Glutamatergic neuron (in vitro differentiated cells): ENCODE data around the gene SPINT2. TPM values are rescaled to one million over a fixed set of nuclear protein-coding genes. Genes with fewer than 3 reads are reported as not detected.

Experiments used
- DNase-seq: peaks from one replicate; pipeline ENCODE4 v3.0.0; 2022
- H3K27ac Mint-ChIP-seq: one replicate; pipeline ENCODE4 v1.8.0; 2020; ENCODE audit warnings: mild to moderate bottlenecking, mixed read lengths, inconsistent platforms; ENCODE audit not compliant: unreplicated experiment
- H3K27me3 Mint-ChIP-seq: one replicate; pipeline ENCODE4 v1.8.0; 2020; ENCODE audit warnings: mild to moderate bottlenecking, moderate library complexity, mixed read lengths, inconsistent platforms; ENCODE audit not compliant: unreplicated experiment
- H3K36me3 Mint-ChIP-seq: one replicate; pipeline ENCODE4 v1.8.0; 2020; ENCODE audit warnings: mild to moderate bottlenecking, mixed read lengths, inconsistent platforms; ENCODE audit not compliant: unreplicated experiment
- H3K4me1 Mint-ChIP-seq: one replicate; pipeline ENCODE4 v1.8.0; 2020; ENCODE audit warnings: mild to moderate bottlenecking, low read depth, mixed read lengths, inconsistent platforms; ENCODE audit not compliant: unreplicated experiment
- H3K4me3 Mint-ChIP-seq: one replicate; pipeline ENCODE4 v1.8.0; 2020; ENCODE audit warnings: mild to moderate bottlenecking, mixed read lengths, inconsistent platforms; ENCODE audit not compliant: unreplicated experiment
- H3K9me3 Mint-ChIP-seq: one replicate; pipeline ENCODE4 v1.8.0; 2020; ENCODE audit warnings: mild to moderate bottlenecking, moderate library complexity, mixed read lengths, inconsistent platforms; ENCODE audit not compliant: unreplicated experiment
- total RNA-seq: library from RNA; stranded (reverse); fragmentation: NEBNext Ultra II Directional; extraction: Animal tissue kit (Norgen Biotek cat#: 25700); gene quantifications from one replicate; pipeline ENCODE4 v1.2.1, GENCODE V29; 2021; ENCODE audit not compliant: unreplicated experiment
- TF ChIP-seq, protein P1 (sequence below): fragments of 200-600 bp; sonication (generic); IDR thresholded peaks from one replicate; pipeline ENCODE4 v1.5.0; 2021; ENCODE audit not compliant: partially characterized antibody, unreplicated experiment

SPINT2 gene
- total RNA-seq, 1 donor from 2014 or later = 78.9 TPM

GRCh38 chr19:38280030-38280921 lies 15.9 kb downstream of the SPINT2 start:
- TF ChIP-seq, protein P1, sequence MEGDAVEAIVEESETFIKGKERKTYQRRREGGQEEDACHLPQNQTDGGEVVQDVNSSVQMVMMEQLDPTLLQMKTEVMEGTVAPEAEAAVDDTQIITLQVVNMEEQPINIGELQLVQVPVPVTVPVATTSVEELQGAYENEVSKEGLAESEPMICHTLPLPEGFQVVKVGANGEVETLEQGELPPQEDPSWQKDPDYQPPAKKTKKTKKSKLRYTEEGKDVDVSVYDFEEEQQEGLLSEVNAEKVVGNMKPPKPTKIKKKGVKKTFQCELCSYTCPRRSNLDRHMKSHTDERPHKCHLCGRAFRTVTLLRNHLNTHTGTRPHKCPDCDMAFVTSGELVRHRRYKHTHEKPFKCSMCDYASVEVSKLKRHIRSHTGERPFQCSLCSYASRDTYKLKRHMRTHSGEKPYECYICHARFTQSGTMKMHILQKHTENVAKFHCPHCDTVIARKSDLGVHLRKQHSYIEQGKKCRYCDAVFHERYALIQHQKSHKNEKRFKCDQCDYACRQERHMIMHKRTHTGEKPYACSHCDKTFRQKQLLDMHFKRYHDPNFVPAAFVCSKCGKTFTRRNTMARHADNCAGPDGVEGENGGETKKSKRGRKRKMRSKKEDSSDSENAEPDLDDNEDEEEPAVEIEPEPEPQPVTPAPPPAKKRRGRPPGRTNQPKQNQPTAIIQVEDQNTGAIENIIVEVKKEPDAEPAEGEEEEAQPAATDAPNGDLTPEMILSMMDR = no peak
- H3K36me3 Mint-ChIP-seq = no peaks in the 10 kb centered on the region
- H3K9me3 Mint-ChIP-seq = peaks cover 3% of the 10 kb centered on the region
- H3K27ac Mint-ChIP-seq = no peak overlapping the region
- no peak overlapping the region for H3K4me3 Mint-ChIP-seq
- DNase-seq = no peak
- no peaks in the 10 kb centered on the region for H3K27me3 Mint-ChIP-seq
- H3K4me1 Mint-ChIP-seq = no peaks in the 10 kb centered on the region

DNA sequence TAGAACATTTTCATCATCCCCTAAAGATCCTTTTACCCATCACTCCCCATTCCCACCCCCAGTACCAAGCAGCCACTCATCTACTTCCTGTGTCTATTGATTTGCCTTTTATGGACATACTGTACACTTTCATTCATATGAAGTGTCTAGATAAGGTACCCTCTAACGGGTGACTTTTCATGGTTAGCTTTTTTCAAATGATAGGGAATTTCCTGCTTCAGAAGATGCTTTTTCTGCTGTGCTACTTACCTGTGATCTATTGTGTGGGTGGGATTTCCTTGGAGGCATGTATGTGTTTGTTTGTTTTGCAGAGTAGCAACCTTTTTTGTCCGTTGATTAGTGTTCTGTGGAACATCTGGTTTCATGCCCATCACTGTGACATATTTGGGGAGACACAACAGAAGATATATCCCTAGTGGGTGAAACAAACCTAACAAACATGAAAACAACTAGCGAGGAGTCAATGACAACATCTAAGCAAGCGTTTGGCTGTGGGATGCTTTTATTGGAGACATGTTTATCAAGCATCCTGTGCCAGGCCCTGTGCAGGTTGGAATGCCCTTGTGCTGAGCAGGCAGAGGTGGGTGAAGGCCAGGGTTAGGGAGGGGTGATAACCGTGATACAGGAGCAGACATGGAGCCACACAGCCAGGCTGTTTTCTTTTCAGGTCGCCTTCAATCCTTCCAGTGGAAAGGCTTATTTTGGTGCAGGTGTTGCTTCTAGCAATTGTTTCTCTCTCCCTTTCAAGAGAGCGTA lies 17.6 kb downstream of the SPINT2 start:
- DNase-seq = no peak
- Mint-ChIP-seq H3K4me1 (peaks cover 10% of the 10 kb centered on the region), H3K27ac (no peak overlapping the region), H3K27me3 (no peaks in the 10 kb centered on the region), H3K9me3 (no peaks in the 10 kb centered on the region), H3K36me3 (no peaks in the 10 kb centered on the region), H3K4me3 (no peak overlapping the region)
- TF ChIP-seq, protein P1 = no peak

- TF ChIP-seq, protein P1 = no peak
- DNase-seq = no peak
- Mint-ChIP-seq H3K4me3 (no peak overlapping the region), H3K36me3 (no peaks in the 10 kb centered on the region), H3K4me1 (peaks cover 13% of the 10 kb centered on the region), H3K9me3 (no peaks in the 10 kb centered on the region), H3K27me3 (peaks cover 2% of the 10 kb centered on the region), H3K27ac (no peak overlapping the region)
These were observed 18.9 kb downstream of the SPINT2 start for GRCh38 chr19:38283271-38283670.

DNA sequence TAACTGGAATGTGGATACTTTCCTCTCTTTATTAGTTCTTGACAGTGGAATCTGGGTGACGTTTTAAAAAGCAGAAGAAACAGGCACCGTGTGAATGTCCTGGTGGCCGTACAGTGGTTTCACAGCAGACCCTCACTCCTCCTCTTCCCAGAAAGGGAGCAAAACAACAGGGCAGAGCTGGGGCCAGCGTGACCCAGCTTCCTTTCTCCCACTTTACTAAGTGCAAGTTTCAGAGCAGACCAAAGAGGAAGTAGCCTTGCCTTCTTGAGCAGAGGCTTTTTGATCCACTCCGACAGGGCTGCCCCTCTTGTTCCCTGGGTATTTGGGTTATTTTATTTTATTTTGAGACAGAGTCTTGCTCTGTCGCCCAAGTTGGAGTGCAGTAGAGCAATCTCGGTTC lies 20.0 kb downstream of the SPINT2 start:
- no peak for DNase-seq
- TF ChIP-seq, protein P1 = no peak
- Mint-ChIP-seq H3K27me3 (peaks cover 2% of the 10 kb centered on the region), H3K9me3 (no peaks in the 10 kb centered on the region), H3K4me1 (peaks cover 13% of the 10 kb centered on the region), H3K4me3 (no peak overlapping the region), H3K36me3 (no peaks in the 10 kb centered on the region), H3K27ac (no peak overlapping the region)
